ENCODE results near the gene NFIA.
"Not testable (repeated sequence)": the region's sequence is repeated elsewhere in the genome, so short reads cannot be mapped to it uniquely, and the experiment has no call there.

NFIA gene

GRCh38 chr1:61053712-61054600 lies 28.4 kb upstream of the NFIA start:
- Mint-ChIP-seq H3K27ac (no peak overlapping the region), H3K4me3 (peak overlapping the region; percentile 72), H3K36me3 (no peaks in the 10 kb centered on the region), H3K9me3 (no peaks in the 10 kb centered on the region), H3K4me1 (peaks cover 46% of the 10 kb centered on the region), H3K27me3 (peaks cover 83% of the 10 kb centered on the region)
- peak; percentile 27 for DNase-seq
- CTCF ChIA-PET = no interaction called here

- H3K36me3 Mint-ChIP-seq = no peaks in the 10 kb centered on the region
- H3K27ac Mint-ChIP-seq = no peak overlapping the region
- H3K4me3 Mint-ChIP-seq = no peak overlapping the region
- peaks cover 42% of the 10 kb centered on the region for H3K4me1 Mint-ChIP-seq
- no peak for DNase-seq
- CTCF ChIA-PET = no interaction called here
- H3K27me3 Mint-ChIP-seq = peaks cover 89% of the 10 kb centered on the region
- no peaks in the 10 kb centered on the region for H3K9me3 Mint-ChIP-seq
Observed at GRCh38 chr1:61054601-61054993, 27.8 kb upstream of the NFIA start.

- peaks cover 86% of the 10 kb centered on the region for H3K27me3 Mint-ChIP-seq
- no peaks in the 10 kb centered on the region for H3K36me3 Mint-ChIP-seq
- no peak overlapping the region for H3K4me3 Mint-ChIP-seq
- CTCF ChIA-PET = interaction anchor here (1.3 kb wide), 1 partner anchor 264 kb away, joined by 3 read pairs; no protein-coding TSS in a partner anchor
- no peak overlapping the region for H3K27ac Mint-ChIP-seq
- H3K9me3 Mint-ChIP-seq = no peaks in the 10 kb centered on the region
- DNase-seq = no peak
- peaks cover 39% of the 10 kb centered on the region for H3K4me1 Mint-ChIP-seq
Observed at GRCh38 chr1:61055110-61055614, 27.2 kb upstream of the NFIA start.

- Mint-ChIP-seq H3K4me3 (peak overlapping the region; percentile 46), H3K27ac (no peak overlapping the region), H3K36me3 (no peaks in the 10 kb centered on the region), H3K9me3 (no peaks in the 10 kb centered on the region), H3K27me3 (peaks cover 79% of the 10 kb centered on the region), H3K4me1 (peaks cover 37% of the 10 kb centered on the region)
- DNase-seq = no peak
- CTCF ChIA-PET = interaction anchor here (1.3 kb wide), 1 partner anchor 263 kb away, joined by 3 read pairs; no protein-coding TSS in a partner anchor
Observed at GRCh38 chr1:61056196-61056572, 26.2 kb upstream of the NFIA start.

- Mint-ChIP-seq H3K27me3 (peaks cover 78% of the 10 kb centered on the region), H3K36me3 (no peaks in the 10 kb centered on the region), H3K4me3 (peak overlapping the region; percentile 76), H3K4me1 (peaks cover 33% of the 10 kb centered on the region), H3K27ac (peak overlapping the region; percentile 58), H3K9me3 (no peaks in the 10 kb centered on the region)
- DNase-seq = peak; percentile 46
- CTCF ChIA-PET = interaction anchor here (0.6 to 2.2 kb wide), 5 partner anchors 8 to 1128 kb away, joined by 3 to 6 read pairs (median 3); no protein-coding TSS in a partner anchor
Observed at GRCh38 chr1:61056573-61057439, 25.6 kb upstream of the NFIA start.

- DNase-seq = no peak
- Mint-ChIP-seq H3K9me3 (no peaks in the 10 kb centered on the region), H3K4me1 (peaks cover 14% of the 10 kb centered on the region), H3K36me3 (no peaks in the 10 kb centered on the region), H3K4me3 (no peak overlapping the region), H3K27ac (no peak overlapping the region), H3K27me3 (peaks cover 61% of the 10 kb centered on the region)
- CTCF ChIA-PET = interaction anchor here (2.2 kb wide), 1 partner anchor 9 kb away, joined by 6 read pairs; no protein-coding TSS in a partner anchor
Observed at GRCh38 chr1:61058483-61059245, 23.7 kb upstream of the NFIA start.

GRCh38 chr1:61061601-61062000 lies 20.8 kb upstream of the NFIA start:
- DNase-seq, H3K4me3 Mint-ChIP-seq, CTCF ChIA-PET, H3K4me1 Mint-ChIP-seq, H3K27ac Mint-ChIP-seq, H3K9me3 Mint-ChIP-seq, H3K36me3 Mint-ChIP-seq: not testable (repeated sequence)
- peaks cover 52% of the 10 kb centered on the region for H3K27me3 Mint-ChIP-seq

- CTCF ChIA-PET = no interaction called here
- Mint-ChIP-seq H3K4me3 (no peak overlapping the region), H3K4me1 (no peaks in the 10 kb centered on the region), H3K27ac (no peak overlapping the region), H3K27me3 (peaks cover 38% of the 10 kb centered on the region), H3K36me3 (no peaks in the 10 kb centered on the region), H3K9me3 (no peaks in the 10 kb centered on the region)
- no peak for DNase-seq
Observed at GRCh38 chr1:61064673-61065072, 17.7 kb upstream of the NFIA start.

GRCh38 chr1:61067446-61068019 lies 14.8 kb upstream of the NFIA start:
- no peaks in the 10 kb centered on the region for H3K4me1 Mint-ChIP-seq
- no peak overlapping the region for H3K4me3 Mint-ChIP-seq
- CTCF ChIA-PET = no interaction called here
- H3K27ac Mint-ChIP-seq = no peak overlapping the region
- no peak for DNase-seq
- H3K9me3 Mint-ChIP-seq = no peaks in the 10 kb centered on the region
- H3K36me3 Mint-ChIP-seq = no peaks in the 10 kb centered on the region
- H3K27me3 Mint-ChIP-seq = peaks cover 38% of the 10 kb centered on the region

GRCh38 chr1:61070054-61070453 lies 12.3 kb upstream of the NFIA start:
- Mint-ChIP-seq H3K27ac (no peak overlapping the region), H3K4me1 (no peaks in the 10 kb centered on the region), H3K4me3 (no peak overlapping the region), H3K27me3 (peaks cover 31% of the 10 kb centered on the region), H3K36me3 (no peaks in the 10 kb centered on the region), H3K9me3 (no peaks in the 10 kb centered on the region)
- no peak for DNase-seq
- CTCF ChIA-PET = interaction anchor here (2.2 kb wide), 1 partner anchor 20 kb away, joined by 7 read pairs; no protein-coding TSS in a partner anchor

- CTCF ChIA-PET = interaction anchor here (1.1 to 2.2 kb wide), 2 partner anchors 21 to 22 kb away, joined by 3 to 7 read pairs; no protein-coding TSS in a partner anchor
- no peak for DNase-seq
- H3K4me1 Mint-ChIP-seq = peaks cover 5% of the 10 kb centered on the region
- no peak overlapping the region for H3K27ac Mint-ChIP-seq
- no peaks in the 10 kb centered on the region for H3K9me3 Mint-ChIP-seq
- no peak overlapping the region for H3K4me3 Mint-ChIP-seq
- H3K27me3 Mint-ChIP-seq = peaks cover 29% of the 10 kb centered on the region
- H3K36me3 Mint-ChIP-seq = no peaks in the 10 kb centered on the region
Observed at GRCh38 chr1:61071205-61072130, 10.9 kb upstream of the NFIA start.

GRCh38 chr1:61073871-61074270 lies 8.5 kb upstream of the NFIA start:
- no peaks in the 10 kb centered on the region for H3K36me3 Mint-ChIP-seq
- no peak for DNase-seq
- H3K27me3 Mint-ChIP-seq = peaks cover 32% of the 10 kb centered on the region
- CTCF ChIA-PET = no interaction called here
- H3K27ac Mint-ChIP-seq = no peak overlapping the region
- no peaks in the 10 kb centered on the region for H3K9me3 Mint-ChIP-seq
- H3K4me3 Mint-ChIP-seq = no peak overlapping the region
- H3K4me1 Mint-ChIP-seq = peaks cover 19% of the 10 kb centered on the region

All from activated naive CD4-positive, alpha-beta T cell treated with anti-CD3 and anti-CD28 coated beads, Interleukin-2, amount 10 ng/mL, durations not matched to agents 7 days and 5 days (primary cell).